SIG-M5 treated with dmso at 0.1 percent for 504 hours (cell line): ENCODE measurements around the gene CHMP4B.

Source experiments
- DNase-seq: peaks from one replicate; lab custom pipeline; 2025; ENCODE audit not compliant: unreplicated experiment; lab: John Stamatoyannopoulos, UW

Gene CHMP4B

DNA sequence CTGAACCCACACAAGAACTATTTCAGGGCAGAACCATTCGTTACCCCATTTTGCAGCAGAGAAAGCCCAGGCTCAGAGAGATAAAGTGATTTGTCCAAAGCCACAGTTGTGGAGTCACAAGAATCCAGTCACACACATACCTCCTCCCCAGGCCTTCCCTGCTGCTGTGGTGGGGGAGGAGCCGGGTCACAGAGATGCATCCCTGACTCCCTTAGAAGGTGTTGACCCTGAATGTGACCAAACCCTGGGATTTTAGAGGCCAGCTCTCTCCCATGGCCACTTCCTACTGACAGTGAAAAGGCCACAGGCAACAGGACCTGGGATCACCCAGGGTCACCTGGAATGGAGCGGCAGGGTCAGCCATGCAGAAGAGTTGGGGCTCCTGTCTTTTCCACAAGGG lies 48.6 kb downstream of the CHMP4B start:
- DNase-seq: no peak

DNA sequence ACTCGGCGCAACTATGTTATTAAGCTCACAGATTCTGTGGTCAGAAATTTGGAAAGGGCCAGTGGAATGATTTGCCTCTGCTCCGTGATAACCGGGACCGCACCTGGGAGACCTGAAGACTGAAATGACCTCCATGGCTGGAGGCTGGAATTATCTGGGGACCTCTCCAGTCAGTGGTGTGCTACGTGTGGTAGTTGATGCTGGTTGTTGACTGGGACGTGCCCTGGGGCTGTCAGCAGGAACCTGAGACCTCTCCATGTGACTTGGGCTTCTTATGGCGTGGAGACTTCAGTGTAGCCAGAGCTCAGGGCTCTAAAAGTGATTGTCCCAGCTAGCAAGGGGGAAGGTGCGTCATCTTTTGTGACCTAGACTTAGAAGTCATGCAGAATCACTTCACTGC lies 50.3 kb downstream of the CHMP4B start:
- DNase-seq: no peak

DNA sequence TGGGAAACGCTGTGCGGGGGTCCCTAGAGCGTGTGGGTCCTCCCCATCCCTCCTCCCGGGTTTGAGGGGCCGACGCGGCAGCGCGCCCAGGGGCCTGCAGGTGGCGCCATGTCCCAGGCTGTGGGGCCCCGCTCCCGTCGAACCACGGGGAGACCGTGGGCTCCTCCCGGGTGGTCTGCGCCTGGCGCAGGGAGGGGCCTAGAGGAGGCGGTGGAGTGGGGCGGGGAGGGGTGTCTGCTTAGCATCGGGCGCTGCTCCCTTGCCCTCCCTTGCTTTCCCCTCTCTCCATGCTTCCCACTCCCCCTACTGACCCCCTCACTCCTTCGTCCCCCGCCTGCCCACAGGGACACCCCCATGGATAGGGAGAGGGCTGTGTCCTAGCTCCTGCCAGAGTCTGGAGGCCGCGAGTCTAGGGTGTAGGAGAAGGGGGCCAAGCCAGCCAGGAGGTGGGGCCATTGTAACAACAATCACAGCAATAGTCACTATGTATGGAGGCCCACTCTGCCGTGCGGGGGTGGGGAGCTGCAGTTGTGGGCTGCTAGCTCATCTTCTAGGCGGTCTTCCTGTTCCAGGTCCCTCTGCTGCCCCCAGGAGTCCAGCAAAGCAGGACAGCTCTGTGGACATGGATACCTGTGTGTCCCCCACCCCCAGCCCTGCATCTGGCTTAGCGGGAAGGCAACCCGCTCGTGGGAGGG lies 51.7 kb downstream of the CHMP4B start:
- DNase-seq: peak; percentile 10

DNA sequence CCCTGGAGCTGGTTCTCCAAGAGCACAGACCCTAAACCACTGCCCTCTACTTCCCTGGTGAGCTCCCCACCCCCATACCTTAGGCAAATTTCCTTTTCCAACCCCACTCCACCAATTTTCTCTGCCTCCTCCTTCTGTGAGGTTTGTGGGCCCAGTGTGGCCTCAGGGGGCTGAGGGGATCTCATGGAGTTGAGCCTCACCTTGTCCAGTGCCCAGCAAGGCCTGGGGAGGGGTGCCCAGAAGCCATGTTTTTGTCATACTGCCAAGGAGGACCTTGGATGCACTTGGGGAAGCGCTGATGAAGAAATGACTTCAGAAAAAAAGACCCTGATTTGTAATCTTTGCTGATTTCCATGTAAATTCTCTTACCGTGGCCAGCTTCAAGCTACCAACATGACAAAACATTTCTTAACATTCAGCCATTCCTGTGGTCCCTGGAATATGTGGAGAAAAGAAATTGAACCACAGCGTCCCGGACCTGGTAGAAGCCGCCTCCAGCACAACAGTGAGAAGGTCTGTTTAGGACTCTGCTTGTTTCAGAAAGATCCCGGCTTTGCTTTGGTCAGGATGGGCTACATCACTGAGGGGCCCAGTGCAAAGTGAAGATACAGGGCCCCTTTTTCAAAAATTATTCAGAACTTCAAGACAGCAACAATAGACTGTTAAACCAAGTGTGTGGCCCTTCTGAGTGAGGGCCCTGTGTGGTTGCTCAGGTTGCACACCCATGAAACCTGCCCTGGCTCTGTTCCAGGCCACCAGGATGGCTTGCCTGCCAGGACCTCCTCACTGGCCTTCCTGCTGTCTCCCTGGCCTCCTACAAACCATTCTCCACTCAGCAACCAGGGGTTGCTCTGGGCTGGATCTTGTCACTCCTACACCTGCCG lies 52.5 kb downstream of the CHMP4B start:
- no peak for DNase-seq

DNA sequence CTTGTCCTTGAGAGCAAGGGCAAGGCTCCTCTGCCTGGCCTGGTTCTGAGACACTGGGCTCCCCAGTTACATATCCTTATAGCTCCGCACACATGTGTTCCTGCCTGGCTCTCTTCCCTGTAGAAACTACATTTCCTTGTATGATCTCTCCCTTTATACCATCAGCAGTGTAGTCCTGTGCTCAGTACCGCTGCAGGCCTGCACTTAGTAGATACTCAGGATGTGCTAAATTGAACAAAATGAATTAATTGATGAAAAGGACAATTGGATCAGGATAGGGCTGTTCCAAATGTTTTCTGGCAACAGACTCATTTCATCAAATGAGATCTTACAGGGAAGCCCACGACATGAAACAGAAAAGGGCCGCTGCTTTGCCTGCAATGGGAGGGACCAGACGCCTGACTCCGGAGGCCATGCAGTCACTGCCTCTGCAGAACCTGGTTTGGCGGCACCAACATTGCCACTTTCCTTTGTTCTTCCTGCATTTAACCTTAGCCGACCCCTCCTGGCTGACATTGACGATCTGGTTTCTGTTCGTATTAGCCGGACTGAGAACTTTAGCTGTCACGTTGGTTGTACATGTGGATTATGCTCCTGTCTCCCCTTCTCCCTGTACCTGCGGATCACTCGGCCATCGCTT lies 53.3 kb downstream of the CHMP4B start:
- DNase-seq: no peak

DNA sequence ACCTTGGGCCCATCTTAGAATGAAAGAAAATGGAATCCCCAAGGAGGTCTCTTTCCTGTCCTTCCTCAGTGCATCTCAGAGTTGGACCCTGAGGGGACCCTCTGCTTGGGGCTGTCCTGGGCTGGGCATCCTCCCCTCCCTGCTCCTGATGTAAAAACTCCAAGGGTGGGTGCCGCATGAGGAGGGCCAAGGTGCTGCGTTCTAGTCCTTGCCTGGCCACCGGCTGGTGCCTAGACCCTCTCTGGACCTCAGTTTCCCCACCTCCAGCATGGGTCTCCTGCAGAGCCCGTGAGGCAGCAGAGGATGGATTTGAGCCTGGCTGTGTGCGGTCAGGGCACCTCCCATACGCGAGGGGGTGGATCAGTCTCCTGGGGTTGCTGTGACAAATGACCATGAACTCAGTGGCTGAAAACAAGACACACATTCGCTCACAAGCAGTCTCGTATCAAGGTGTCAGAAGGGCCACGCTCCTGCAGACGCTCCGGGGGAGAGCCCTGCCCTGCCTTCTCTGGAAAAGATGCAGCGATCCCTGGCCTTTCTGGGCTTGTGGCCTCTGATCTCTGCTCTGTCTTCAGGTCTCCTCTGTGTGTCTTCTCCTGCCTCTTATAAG lies 54.7 kb downstream of the CHMP4B start:
- no peak for DNase-seq

DNA sequence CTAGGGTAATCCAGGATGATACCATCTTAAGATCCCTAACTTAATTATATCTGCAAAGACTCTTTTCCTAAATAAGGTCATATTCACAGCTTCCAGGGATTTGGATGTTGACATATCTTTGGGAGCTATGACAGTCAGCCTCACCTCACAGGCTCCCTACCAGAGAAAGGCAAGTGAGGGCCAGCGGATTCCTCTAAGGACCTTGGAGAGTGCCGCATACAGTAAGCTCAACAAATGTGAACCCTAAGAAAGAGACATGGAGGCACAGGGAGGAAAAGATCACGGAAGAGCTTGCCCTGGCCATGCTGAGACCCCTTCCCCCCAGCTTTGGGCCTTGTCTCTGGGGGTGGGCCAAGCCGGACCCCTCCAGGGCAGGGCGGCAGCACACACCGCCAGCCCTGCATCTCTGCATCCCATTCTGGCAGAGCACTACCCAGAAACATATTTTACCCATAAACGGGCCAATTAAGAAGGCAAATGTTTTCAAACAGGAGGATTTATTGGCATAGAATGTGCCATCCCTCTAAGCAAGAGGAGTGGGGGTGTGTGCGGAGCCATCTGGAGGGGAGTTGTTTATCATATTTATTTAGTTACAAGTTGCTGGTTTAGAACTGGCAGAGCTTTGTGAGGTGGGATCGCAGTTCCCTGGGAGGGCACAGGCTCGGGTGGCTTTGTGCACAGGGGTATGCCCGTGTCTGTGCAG lies 55.4 kb downstream of the CHMP4B start:
- no peak for DNase-seq

DNA sequence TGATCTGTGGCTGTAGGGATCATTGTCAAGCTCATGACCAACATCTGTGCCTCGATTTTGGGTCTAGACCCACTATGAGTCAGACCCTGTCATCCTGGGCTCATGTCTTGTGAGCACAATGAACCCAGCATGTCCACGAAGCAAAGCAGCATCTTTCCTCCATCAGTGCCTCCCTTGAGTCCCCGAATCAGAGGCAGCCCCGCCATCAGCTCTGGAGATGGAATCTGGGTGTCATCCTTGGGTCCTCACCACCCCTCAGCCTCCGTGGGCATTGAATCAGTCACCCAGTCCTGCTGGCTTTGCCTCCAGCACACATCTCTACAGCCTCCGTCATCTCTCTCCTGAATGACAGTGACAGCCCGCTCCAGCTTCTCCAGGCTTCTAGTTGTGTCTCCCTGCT lies 56.9 kb downstream of the CHMP4B start:
- no peak for DNase-seq

DNA sequence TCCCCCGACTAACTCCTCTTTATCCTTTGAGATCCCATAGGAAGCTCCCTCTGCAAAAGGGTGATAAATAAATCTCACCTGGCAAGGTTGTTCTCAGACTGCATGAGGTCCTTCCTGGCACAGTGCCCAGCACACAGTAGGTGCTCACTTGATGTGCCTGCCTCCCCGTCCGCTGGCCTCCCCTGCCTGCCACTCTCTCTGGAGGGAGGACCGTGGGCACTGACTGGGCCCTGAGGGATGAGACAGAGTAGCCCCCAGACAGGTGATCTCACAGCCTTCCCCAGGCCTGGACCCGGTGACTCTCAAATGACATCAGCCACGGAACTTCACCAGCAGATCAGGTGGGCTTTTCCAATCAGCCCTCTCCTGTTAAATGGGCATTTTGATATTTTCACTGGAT lies 57.4 kb downstream of the CHMP4B start:
- DNase-seq: no peak

DNA sequence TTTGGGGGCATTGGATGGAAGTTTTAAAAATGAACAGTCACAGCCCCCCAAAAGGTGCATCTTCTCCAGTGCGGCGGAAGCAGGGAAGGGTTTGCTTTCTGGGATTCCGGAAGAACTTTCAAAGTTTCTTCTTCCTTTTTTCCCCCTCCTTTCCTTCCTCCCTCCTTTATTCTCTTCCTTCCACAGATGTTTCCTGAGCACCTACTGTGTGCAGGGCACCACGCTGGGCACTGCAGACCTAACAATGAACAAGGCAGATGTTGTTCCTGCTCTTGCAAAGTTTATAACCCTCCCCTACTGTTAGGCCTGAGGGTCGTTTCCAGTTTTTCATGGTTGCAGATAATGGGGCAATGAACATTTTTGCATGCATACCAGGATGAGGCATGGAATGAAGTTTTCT lies 58.1 kb downstream of the CHMP4B start:
- no peak for DNase-seq

DNA sequence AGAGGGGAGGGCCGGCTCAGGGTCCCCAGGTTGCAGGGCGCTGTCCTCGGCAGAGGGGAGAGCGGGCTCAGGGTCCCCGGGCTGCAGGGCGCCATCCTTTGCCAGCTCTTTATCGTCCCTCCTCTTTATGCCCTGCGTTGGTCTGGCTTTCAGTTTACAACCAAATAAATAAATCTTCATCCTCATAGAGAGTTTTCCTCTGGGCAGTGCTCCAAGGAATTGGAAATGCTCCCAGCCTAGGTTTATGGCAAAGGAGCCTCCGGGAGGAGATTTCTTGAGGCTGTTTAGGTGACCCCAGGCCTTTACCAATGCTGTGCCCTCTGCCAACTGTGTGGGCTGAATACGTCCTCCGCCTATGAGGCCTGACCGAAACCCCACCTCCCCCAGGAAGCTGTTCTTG lies 60.2 kb downstream of the CHMP4B start:
- DNase-seq: no peak

DNA sequence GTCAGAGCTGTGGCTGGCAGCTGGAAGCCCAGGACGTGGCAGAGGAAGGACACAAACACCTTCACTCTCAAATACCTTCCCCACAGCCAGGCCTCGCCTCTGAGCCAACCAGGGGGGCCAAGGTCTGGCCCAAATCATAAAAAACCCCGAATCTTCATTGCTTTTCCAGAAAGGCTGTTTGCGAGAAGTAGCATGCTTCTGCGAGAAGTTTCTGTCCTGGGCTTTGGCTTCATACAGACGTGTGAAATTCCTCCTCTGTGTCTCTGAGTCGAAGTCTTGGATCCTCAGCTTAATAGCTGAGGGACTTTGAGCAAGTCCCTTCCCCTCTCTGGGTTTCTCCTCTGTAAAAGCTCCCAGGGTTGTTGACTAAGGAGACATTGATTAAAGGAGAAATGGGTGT lies 63.0 kb downstream of the CHMP4B start:
- DNase-seq: no peak

DNA sequence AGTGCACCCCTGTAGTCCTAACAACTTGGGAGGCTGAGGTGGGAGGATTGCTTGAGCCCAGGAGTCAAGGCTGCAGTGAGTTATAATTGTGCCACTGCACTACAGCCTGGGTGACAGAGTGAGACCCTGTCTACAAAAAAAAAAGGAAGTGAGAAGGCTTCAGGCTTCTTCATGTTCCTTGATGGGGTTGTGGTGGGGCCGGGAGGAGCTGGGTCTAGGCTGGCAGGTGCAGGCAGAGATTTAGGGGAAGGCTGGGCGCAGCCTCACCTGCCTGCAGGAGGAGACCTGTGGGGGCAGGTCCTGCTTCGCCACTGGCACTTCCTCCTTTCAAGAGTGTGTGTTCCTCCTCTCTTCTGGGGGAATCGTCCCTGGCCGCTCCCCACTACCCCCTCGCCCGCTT lies 63.9 kb downstream of the CHMP4B start:
- no peak for DNase-seq

DNA sequence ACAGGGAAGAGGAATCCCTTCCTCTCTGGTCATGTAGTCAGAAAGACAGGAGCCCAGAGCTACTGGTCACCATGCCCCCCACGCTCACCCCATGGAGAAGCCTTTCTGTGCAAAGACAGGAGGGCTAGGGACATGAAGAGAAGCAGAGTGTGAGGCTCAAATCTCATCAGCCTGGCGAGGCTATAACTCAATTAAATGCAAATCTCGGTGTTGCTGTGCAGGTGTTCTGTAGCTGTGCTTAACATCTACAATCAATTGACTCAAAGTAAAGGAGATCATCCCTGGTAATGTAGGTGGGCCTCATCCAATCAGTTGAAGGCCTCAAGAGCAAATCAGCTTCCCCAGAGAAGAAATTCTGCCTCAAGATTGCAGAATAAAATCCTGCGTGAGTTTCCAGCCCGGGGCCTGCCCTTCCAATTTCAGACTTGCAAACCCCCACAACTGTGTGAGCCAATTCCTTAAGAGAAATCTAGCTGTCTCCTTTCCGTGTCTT lies 64.4 kb downstream of the CHMP4B start:
- DNase-seq: no peak

DNA sequence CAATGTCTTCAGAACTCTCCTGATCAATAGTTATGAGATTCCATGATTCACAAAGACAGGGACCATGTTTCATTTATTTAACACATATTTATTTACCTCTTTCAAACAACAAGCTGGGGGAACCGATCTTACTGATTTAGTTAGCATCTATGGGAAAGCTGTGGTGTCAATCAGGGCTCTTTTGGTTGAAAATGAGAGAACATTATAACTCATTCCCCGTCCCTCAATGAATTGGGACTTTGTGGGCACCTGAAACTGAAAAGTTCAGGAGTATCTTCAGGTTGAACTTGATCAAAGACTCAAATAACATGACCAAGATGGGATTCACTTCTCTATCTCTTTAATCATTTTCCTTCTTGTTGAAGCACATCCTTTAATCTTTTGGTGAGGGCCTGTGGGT lies 67.4 kb downstream of the CHMP4B start:
- no peak for DNase-seq

DNA sequence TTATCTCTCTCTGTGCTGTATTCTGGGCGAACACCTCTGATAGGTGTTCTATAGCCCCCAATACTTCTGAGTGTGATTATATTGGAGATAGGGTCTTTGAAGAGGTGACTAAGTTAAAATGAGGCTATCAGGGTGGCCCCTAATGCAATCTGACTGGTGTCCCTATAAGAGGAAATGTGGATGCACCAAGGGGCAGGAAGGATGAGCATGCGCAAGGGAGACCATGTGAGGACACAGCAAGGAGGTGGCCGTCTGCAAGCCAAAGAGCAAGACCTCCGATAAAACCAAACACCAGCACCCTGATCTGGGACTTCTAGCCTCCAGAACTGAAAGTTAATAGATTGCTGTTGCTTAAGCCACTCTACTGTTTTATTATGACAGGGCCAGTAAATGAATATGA lies 69.2 kb downstream of the CHMP4B start:
- no peak for DNase-seq

DNA sequence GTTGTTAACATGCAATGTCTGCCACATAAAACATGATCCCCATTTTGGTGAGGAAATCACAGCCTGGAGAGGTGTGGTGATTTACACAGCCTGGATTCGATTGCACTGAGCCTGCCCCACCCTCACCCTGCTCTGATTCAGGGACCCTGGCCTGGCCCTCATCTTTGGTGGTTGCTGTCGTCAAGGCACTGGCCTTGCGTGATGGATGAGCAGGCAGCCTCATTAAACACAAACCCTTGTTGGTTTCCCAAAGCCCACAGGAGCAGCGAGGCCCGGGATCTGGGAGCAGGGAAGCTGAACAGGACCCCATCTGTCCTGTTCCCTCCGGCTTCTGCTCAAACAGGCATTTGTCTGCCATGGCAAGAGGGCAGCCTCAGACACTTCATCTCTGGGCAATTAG lies 70.8 kb downstream of the CHMP4B start:
- DNase-seq: no peak

DNA sequence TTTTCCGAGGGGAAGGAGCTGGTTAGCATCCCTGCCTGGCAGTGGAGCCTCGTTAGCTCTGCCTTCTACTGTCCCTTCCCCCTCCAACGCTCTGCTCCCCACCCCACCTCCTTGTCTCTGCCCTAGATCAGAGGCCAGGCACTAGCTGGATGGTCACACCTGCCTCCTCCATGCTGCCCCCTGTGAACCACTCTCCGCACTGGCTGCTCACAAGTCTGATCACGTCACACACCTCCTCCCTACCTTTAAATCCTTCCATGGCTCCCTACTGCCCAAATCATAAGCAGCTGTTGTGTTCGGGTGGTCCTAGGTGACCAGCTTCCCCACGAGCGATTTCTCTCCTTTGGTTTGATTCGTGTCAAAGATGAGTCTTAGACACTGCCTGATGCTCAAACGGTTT lies 71.3 kb downstream of the CHMP4B start:
- DNase-seq: no peak

DNA sequence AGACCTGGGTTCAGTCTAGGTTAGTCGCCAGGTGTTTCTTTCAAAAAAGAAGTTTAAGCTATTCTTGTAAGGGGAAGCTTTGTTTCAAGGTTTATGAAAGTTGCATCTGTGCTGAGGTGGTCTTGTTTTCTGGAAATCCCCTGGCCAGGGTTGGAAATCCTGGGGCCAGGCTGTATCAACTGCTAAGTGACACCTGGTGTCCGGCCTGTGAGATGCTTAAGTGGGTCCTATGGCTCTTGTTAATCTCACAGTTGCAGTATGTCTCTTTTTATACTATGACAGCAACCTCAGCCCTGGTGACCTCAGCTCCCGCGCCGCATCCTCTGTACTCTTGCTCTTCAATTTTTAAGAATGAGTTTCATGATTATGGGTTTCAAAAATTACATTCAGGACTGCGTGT lies 72.0 kb downstream of the CHMP4B start:
- DNase-seq: no peak

DNA sequence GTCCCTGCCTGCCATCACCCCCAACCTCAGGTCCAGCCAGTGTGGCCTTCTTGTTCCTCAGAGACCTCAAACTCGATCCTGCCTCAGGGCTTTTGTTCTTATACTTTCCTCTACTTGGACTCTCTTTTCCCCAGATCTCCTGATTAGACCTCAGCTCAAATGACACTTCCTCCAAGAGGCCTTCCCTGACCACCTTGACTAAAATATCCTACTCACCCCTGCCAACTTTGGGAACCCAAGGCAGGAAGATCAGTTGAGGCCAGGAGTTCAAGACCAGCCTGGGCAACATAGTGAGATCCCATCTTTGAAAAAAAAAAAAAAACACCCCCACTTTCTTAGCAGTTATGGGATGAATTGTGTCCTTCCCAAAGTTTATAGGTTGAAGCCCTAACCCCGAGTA lies 73.5 kb downstream of the CHMP4B start:
- DNase-seq: no peak

DNA sequence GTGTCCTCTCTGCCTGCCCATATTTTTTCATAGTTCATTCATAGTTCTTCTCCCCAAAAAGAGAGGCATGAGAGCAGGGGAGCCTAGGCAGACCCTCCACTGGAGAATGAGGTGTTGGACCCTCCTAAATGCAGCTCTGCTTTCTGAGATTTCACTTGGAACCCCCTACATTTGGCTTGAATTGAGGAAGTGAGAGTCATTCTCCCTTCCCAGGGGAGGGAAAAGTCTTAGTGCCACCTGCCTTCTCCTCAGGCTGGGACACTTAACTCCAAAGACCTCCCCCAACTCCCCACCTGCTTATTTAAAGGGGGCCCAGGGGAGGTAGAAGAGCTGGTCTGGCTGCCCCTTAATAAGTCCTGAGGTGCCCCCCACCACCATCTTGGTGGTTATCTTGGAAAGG lies 78.2 kb downstream of the CHMP4B start:
- no peak for DNase-seq
